RCC 7860 (cell line): ENCODE data around the gene FKBP9.
"Not testable (repeated sequence)": the region's sequence is repeated elsewhere in the genome, so short reads cannot be mapped to it uniquely, and the experiment has no call there.

Experiments used
- DNase-seq: peaks from one replicate; pipeline ENCODE4 v3.0.0-alpha.2; 2015; ENCODE audit warnings: low spot score
- FAIRE-seq: peaks from 2 replicates; lab custom pipeline; 2012; peaks lifted over from hg19 to GRCh38; lab: Jason Lieb, UNC

The FKBP9 gene

DNA sequence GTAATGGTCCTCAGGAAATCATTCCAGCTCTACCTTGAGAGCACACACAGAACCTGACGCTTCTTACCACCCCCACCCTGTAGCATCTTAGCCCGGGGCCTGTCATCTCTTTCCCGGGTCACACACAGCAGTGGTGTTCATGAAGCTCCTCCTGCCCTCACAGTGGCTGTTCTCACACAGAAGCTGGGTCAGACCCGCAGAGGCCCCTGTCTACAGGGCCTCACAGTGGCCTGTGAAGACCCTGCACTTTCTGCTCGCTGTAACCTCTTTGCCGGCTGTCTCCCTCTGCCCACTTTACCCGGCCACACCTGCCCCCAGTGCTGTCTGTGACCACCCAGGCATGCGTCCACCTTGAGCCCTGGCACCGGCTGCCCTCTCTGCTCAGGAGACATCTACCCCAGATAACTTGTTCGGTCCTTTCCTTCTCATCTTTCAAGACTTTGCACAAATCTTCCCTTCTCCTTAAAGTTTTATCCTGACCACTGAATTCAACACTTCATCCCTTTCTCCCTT, 46.9 kb downstream of the FKBP9 start:
- DNase-seq, FAIRE-seq: not testable (repeated sequence)

DNA sequence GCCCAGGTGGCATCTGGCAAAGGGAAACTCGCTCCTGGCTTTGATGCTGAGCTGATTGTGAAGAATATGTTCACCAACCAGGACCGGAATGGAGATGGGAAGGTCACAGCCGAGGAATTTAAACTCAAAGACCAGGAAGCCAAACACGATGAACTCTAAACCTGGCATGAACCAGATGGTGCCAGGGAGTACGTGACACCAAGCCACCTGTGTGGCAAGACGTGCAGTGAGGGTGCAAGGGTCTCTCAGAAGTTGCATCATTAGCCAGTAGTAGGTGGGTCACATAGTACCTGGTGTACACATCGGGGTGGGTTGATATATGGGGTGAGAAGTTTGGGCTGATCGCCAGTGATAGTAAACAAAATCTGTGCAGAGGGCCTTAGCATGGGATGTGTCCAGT, 48.0 kb downstream of the FKBP9 start:
- not testable (repeated sequence) for DNase-seq, FAIRE-seq

DNA sequence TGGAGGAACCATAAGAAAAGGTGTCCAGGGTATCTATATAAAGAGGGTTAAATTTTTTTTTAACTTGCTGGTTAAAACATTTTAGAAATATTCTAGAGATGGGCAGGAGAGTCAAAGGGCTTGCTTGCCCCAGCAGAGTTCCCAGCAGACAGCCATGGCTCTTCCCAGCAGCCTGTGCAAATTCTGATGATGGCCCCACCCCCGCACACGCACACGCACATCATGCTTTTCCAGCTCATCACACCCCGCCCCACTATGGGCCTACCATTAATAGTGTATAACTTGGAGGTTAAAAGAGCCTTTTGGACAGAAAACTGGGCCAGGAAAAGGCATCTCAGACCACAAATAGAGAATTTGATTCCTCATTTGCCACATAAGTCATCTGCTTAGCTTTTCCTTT, 48.5 kb downstream of the FKBP9 start:
- FAIRE-seq, DNase-seq: not testable (repeated sequence)

DNA sequence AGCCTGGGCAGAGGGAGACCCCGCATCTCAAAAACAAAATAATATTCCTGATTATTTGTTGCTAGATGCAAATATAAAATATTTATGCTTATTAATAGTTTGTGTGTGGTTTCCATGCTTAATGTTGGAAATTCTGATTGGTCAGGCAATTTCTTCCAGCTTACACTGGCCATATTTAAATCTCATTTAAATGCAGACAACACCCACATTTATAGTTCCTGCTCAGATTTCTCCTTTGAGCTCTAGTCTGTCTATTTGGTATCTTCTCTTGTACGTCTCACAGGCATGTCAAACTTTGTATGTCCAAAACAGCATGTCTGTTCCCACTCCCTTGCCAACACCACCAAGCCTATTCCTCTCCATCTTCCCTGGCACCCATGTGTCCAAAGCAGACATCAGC, 52.5 kb downstream of the FKBP9 start:
- DNase-seq (no peak), FAIRE-seq (no peak)

DNA sequence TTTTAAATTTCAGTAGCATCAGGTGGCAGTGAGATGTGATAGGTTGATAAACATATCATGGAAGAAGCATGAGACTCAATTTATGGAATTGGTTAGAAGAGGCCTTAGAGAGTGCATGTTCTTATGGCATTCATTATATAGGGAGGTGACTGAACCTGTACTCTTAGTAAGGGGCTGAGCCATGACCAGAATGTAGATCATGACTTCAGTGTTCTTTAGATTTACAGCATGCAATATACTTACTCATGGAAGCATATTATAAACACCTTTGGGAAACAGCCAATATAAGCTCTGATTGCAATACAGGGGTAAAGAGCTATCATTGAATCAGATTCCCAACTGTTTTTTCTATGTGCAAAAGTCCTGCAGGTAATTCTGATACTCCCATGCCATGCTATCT, 55.1 kb downstream of the FKBP9 start:
- DNase-seq: no peak
- no peak for FAIRE-seq

DNA sequence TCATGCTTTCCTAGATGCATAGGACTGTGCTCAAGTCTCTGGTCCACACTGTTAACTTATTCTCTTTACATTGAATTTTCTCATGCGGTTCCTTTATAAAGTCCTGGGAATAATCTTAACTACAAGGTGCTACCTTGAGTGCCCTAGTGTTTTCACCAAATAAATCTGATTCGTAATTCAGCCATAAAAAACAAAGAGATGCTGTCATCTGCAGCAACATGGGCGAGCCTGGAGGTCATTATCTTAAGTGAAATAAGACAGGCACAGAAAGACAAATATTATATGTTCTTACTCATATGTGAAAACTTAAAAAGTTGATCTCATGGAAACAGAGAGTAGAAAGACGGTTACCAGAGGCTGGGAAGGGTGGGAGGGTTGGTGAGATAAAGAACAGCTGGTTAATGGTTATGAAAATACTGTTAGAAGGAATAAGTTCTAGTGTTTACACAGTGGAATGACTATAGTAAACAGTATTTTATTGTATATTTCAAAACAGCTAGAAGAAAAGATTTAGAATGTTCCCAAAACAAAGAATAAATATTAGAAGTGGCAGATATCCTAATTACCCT, 67.0 kb downstream of the FKBP9 start:
- DNase-seq (no peak), FAIRE-seq (no peak)

DNA sequence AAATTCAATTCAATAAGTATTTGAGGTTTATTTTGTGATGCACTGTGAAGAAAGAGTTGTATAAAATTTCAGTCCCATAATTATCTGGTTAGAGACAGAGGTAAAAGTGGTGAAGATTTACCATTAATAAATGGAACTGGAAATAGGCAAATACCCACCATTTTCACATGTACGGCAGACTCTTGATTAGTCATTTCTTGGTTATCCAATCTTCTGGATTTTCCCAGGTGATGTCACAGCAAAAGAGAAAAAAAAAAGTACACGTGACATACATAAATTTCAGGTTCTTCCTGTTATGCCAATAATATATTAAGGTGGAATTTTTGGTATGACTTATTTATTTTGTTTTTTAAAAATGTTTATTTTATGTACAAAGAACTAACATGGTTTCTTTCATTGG, 78.5 kb downstream of the FKBP9 start:
- DNase-seq (no peak), FAIRE-seq (no peak)

DNA sequence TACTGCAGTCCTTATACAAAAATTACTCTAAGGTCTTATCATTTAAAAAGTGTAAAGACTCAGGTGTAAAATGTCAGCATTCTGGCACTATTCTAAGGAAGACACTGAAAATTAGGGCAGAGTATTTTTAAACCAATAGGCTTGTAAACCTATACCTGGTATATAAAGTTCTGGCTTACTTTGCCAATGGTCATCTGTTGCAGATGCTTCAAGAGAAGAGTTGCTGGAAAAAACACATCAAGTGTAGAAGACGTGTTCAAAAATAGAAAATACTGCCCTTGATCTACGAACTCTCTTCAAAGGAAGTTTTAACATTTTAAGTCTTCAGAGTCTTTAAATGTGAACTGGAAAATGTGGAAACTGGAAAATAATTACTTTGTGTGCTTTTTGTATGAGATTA, 81.4 kb downstream of the FKBP9 start:
- DNase-seq: no peak

DNA sequence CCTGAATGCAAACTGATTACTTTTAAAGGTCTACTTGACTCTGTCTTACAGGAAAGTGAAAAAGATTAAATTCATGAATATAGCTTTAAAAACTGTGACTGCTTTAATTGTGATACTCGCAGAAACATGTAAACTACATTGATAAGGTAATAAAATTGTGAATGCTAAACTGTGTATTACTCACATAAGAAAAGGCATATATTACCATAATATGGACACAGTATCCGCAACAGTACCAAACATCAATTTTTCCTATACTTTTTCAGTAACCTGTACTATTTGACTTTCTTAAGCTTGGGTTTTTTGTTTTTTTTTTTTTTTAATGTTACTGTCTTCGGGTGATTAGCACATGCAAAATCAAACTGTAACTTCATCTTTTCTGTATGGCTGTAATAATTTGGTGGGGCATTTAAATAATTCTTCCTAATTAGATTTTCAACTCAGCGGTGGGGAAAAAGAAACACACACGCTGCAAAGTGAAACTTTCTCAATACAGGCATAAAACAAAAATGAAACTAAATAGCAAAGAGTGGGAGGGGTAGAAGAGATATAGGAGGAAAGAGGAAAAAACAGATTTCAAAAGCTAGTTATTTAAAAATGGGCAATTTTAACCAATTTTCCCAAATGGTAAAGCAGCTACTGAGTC, 82.1 kb downstream of the FKBP9 start:
- DNase-seq (no peak), FAIRE-seq (no peak)

More for the DNA sequence above, 81.4 kb downstream of the FKBP9 start:
- FAIRE-seq: no peak

DNA sequence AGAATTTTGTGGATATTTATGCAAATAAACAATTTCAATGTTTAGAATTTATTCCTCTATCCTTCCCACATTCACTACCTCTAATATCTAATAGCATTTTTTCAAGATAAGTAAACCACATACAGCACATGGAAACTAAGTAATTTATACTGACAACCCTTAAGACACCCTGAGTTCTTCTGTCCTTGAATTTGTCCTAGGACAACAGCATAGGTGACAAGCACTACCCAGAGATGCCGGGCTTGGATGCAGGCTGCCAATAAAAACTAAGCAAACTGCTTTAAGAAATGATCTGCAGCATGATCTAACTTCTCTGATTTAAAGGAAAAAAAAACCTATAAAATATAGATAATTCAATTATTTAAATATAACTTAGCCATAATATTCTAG, 82.7 kb downstream of the FKBP9 start:
- no peak for DNase-seq
- FAIRE-seq: no peak

DNA sequence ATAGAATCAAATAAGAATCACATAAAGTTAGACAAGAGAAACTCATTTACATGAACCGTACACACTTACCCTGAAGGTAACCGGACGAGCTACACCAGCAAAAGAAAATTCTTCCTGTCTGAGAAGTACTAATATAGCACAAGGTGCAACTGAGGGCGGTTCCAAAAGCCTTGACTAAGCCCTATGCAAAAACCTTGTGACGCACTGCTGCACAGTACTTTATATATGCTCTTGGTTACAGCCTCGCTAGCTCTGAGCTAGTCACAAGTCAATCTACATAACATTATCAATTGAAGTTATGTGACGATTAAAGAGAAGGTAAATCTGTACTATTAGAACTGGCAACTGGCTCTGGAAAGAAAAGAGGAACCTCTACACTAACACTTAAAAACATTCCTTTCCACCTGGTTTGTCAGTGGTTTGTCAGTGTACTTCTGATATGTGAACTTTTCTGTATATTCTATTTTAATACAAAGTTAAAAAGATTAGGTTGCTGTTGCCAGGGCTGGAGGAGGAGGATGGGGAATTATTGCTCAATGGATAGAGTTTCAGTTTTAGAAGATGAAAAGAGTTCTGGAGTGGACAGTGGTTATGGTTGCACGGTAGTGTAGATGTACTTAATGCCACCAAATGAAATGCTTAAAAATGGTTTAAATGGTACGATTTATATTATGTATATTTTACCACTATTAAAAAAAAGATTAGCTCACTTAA, 83.7 kb downstream of the FKBP9 start:
- FAIRE-seq: peak; percentile 89
- peak; percentile 65 for DNase-seq

DNA sequence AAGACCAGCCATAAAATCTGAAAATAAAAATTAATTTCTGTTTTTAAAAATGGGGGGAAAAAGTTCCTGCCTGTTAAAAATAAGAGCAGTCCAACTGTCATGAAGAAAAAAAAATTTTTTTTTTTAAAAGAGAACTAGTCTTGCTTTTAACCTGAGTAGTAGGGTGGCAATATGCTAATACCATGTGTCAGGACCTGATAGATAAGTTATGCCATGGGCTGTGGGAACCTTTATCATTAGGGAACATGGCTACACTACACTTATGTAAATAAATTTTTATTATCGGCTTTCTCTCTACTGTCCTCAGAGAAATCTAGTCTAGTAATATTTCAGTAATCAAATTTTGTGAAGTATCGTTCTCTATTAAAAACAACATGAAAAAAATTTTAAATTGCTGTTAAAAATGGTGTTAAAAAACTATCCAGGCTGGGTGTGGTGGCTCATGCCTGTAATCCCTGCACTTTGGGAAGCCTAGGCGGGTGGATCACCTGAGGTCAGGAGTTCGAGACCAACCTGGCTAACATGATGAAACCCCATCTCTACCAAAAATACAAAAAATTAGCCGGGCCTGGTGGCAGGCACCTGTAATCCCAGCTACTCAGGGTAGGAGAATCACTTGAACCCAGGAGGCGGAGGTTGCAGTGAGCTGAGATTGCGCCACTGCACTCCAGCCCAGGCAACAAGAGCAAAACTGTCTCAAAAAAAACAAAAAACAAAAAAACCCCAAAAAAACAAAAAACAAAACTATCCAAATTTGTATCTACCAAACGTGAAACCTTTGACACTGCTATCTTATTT, 84.6 kb downstream of the FKBP9 start:
- DNase-seq (no peak), FAIRE-seq (no peak)

DNA sequence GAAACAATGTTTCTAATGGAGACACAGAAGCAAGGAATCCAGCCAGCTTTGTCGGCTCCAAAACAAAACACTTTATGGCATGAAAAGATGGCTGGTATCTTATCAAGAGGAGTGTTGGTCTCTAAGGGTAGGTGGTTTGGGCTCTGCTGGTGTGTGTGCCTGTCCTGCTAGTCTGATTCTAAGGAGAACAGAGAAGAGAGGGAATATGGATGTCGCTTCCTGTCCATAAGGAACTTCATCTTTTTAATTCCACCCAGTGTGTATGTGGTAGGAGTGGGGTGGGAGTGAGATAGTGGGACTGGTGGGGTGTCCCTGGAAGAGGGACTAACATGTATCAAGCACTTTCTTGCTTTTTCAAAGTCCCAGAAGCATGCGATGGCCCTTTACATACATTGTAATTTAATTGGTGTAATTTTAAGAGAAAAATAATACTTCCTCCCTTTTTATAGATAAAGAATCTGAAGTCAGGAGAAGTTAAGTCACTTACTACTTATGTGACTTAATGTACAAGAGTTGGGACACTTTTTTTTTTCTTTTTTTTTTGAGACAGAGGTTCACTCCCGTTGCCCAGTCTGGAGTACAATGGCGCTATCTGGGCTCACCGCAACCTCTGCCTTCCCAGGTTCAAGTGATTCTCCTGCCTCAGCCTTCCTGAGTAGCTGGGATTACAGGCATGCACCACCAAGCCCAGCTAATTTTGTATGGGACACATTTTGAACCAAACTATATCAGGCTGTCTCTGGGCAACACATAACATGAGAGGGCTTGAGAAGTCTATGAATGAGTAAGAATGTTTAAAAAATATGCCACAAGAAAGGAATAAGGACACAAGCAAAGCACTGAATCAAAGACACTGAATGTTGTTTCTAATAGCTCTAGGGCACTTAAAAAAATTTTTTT, 86.5 kb downstream of the FKBP9 start:
- no peak for FAIRE-seq
- no peak for DNase-seq

DNA sequence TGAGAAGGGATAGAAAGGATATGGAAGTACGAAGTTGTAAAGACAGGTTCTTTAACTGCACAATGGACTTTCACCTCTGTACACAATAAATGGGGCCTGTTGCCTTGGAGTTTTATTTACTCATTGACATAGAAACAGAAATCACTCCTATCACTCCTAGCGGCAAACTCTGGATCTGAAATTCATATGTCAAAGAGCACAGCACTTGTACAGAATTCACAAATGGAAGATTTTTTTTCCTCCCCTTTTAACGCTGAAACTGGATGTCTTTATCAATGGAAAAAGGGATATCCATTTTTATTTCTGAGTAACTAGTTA, 87.1 kb downstream of the FKBP9 start:
- DNase-seq: no peak
- no peak for FAIRE-seq

DNA sequence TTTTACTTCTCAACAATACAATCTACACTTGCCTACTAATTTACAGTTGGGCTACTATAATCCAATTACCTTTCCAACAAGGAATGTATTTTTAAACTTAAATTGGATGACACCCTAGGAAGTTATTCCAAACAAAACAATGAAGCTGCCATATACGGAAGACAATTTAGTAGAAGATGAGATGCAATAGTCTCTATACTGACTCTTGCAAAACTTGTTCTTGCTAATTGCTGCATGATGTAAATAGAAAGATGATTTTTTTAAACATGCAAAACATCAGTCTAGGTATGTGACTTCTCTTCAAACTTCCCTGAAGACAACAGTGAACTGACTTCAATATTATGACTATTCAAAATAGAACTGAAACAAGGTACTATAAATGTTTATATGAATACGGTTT, 87.7 kb downstream of the FKBP9 start:
- FAIRE-seq: no peak
- no peak for DNase-seq

DNA sequence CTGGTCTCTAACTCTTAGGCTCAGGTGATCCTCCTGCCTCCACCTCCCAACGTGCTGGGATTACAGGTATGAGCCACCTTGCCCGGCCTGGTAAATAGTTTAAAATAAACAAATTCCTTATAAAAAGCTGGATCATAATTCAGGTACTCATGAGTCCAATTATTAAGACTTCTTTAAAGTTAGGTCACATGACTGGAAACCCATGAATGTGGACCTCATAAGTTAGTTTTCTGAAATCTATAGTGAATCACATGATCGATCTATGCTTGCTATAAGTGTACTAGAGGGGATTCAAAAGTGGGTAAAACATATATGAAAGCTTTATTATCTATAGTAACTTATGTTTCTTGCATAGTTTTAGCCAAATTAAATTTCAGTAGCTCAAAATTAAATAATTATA, 91.0 kb downstream of the FKBP9 start:
- DNase-seq: no peak
- FAIRE-seq: no peak

DNA sequence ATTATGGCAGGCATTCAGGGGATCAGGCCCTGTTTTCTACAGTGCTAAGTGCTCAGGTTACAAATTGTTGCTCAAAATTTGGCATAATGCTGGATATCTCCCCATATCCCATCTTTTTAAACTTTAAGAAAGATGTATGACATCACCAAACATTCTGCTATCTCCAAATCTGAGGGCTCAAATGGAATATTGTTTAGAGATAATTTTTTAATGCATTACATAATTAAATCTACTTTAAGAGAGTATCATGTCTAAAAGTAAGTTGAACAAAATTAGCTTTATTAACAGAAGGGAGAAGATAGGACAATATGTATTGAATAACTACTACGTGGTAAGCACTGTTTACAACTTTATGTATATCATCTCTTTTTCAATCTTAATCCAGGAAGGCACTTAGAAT, 91.5 kb downstream of the FKBP9 start:
- DNase-seq: no peak
- peak; percentile 5 for FAIRE-seq

DNA sequence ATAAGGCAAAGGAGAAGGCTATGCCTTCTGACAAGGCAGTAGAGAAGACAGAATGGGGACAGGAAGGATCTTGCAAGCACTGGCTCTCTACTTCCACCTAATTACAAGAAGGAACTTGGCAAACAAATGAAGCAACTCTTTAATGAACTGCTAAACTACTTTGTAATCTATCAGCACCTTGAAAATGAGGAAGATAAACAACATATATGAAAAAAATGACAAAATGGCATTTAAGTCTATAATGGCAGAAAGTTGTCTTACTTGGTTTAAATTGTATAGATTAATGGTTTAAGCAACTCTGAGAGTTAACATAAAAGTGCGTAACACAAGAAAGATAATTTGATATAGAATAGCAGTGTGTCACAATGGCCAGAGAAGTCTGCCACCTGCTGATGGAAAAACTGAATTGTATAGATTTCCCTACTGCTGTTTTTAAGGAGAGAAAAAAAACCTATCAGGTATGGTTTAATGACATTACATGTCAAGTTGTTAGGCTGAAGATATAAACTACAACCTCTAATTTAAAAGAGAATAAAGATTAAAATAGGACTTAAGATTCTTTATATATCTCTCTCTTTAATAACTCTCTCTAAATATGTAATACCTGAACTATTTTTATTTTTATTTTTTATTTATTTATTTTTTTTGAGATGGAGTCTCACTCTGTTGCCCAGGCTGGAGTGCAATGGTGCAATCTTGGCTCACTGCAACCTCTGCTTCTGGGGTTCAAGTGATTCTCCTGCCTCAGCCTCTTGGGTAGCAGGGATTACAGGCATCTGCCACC, 93.5 kb downstream of the FKBP9 start:
- DNase-seq (peak; percentile 39), FAIRE-seq (peak; percentile 86)

DNA sequence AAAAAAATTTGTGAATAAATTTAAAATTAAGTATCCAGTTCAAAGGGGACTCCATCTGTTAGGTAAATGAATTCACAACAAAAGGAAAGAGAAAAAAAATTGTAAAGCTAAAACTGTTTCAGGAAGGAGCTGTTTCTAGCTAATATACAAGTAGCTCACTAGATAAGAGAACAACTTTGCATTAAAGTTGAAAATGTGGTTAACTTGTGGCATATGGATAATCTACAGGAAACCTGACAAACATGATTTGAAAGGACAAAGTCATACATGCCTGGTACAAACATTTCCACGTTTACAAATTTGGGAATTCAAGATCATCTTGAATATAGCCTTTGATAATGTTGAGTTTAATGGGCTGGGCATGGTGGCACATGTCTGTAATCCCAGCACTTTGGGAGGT, 96.5 kb downstream of the FKBP9 start:
- DNase-seq: no peak
- no peak for FAIRE-seq
